ENCODE results near the gene TBCK. TPM values are rescaled to one million over a fixed set of nuclear protein-coding genes. Genes with fewer than 3 reads are reported as not detected.

TBCK gene
- total RNA-seq, 5 donors from 2014 or later (not counting 1 experiment from before 2014, with no cell fraction given), result 43.5 to 49.9 (median 48.1) TPM

GRCh38 chr4:106353786-106354185, 37.8 kb upstream of the TBCK start:
- no peak for ATAC-seq (replicated peaks in 1 of 4)
- no peaks in the 10 kb centered on the region for H3K4me1 Mint-ChIP-seq
- H3K9me3 Mint-ChIP-seq, result no peaks in the 10 kb centered on the region
- no peak overlapping the region for H3K27ac Mint-ChIP-seq
- no peak for DNase-seq
- Histone ChIP-seq H3K4me1 (ENCODE audit: control insufficient read depth in 1 of 2, extremely low read depth in 1 of 2, insufficient read depth in 2 of 2, low read length in 2 of 2) (no peaks in the 10 kb centered on the region), H3K4me3 (ENCODE audit: control insufficient read depth in 1 of 2, extremely low read depth in 1 of 2, low read length in 1 of 2) (no peak overlapping the region), H3K9me3 (no peaks in the 10 kb centered on the region), H3K27me3 (replicated peaks in 1 of 2; ENCODE audit: control insufficient read depth in 2 of 2, extremely low read depth in 1 of 2, insufficient read depth in 2 of 2, low read length in 1 of 2) (no peaks in the 10 kb centered on the region), H3K27ac (ENCODE audit: low read length) (no peak overlapping the region), H3K36me3 (ENCODE audit: control insufficient read depth in 2 of 2, extremely low read depth in 1 of 2, insufficient read depth in 1 of 2, low read length in 1 of 2) (peaks cover 0 to 6% of the 10 kb centered on the region in 2 donors)
- ChIA-PET POLR2A (no interaction called here), CTCF (no interaction called here)
- H3K27me3 Mint-ChIP-seq, result no peaks in the 10 kb centered on the region
- 100% methylated on average over 1 of the region's 1 CpG for WGBS (ENCODE audit: insufficient coverage)
- no peak overlapping the region for H3K4me3 Mint-ChIP-seq
- H3K36me3 Mint-ChIP-seq, result peaks cover 11% of the 10 kb centered on the region

- Histone ChIP-seq H3K27me3 (replicated peaks in 1 of 2; ENCODE audit: control insufficient read depth in 2 of 2, extremely low read depth in 1 of 2, insufficient read depth in 2 of 2, low read length in 1 of 2) (no peaks in the 10 kb centered on the region), H3K4me1 (ENCODE audit: control insufficient read depth in 1 of 2, extremely low read depth in 1 of 2, insufficient read depth in 2 of 2, low read length in 2 of 2) (no peaks in the 10 kb centered on the region), H3K4me3 (ENCODE audit: control insufficient read depth in 1 of 2, extremely low read depth in 1 of 2, low read length in 1 of 2) (no peak overlapping the region), H3K9me3 (no peaks in the 10 kb centered on the region), H3K27ac (ENCODE audit: low read length) (no peak overlapping the region), H3K36me3 (ENCODE audit: control insufficient read depth in 2 of 2, extremely low read depth in 1 of 2, insufficient read depth in 1 of 2, low read length in 1 of 2) (peaks cover 0 to 22% of the 10 kb centered on the region in 2 donors)
- ChIA-PET POLR2A (no interaction called here), CTCF (interaction anchor here in 1 of 2 donors (1.2 kb wide), 1 partner anchor 23 kb away, joined by 3 read pairs; no protein-coding TSS in a partner anchor)
- Mint-ChIP-seq H3K4me1 (no peaks in the 10 kb centered on the region), H3K27me3 (no peaks in the 10 kb centered on the region), H3K9me3 (no peaks in the 10 kb centered on the region), H3K36me3 (peaks cover 29% of the 10 kb centered on the region), H3K4me3 (no peak overlapping the region), H3K27ac (no peak overlapping the region)
- ATAC-seq (replicated peaks in 1 of 4), result no peak
- DNase-seq, result no peak
These were observed 35.0 kb upstream of the TBCK start for GRCh38 chr4:106351016-106351415.

GRCh38 chr4:106347167-106347566, 31.2 kb upstream of the TBCK start:
- Mint-ChIP-seq H3K9me3 (no peaks in the 10 kb centered on the region), H3K4me3 (no peak overlapping the region), H3K27me3 (no peaks in the 10 kb centered on the region), H3K4me1 (peaks cover 21 to 27% (median 22%) of the 10 kb centered on the region in 3 donors), H3K27ac (no peak overlapping the region), H3K36me3 (peaks cover 45% of the 10 kb centered on the region)
- ChIA-PET CTCF (interaction anchor here in 1 of 2 donors (0.5 kb wide), 1 partner anchor 19 kb away, joined by 3 read pairs; no protein-coding TSS in a partner anchor), POLR2A (no interaction called here)
- no peak overlapping the region for H3K4me3 ChIP-seq (ENCODE audit: control insufficient read depth in 1 of 2, extremely low read depth in 1 of 2, low read length in 1 of 2)
- no peak overlapping the region for H3K27ac ChIP-seq (ENCODE audit: low read length)
- no CpG with 5 or more reads among the region's 1 CpG for WGBS (ENCODE audit: insufficient coverage)
- H3K27me3 ChIP-seq (replicated peaks in 1 of 2; ENCODE audit: control insufficient read depth in 2 of 2, extremely low read depth in 1 of 2, insufficient read depth in 2 of 2, low read length in 1 of 2), result no peaks in the 10 kb centered on the region
- H3K36me3 ChIP-seq (ENCODE audit: control insufficient read depth in 2 of 2, extremely low read depth in 1 of 2, insufficient read depth in 1 of 2, low read length in 1 of 2), result peaks cover 0 to 35% of the 10 kb centered on the region in 2 donors
- no peaks in the 10 kb centered on the region for H3K4me1 ChIP-seq (ENCODE audit: control insufficient read depth in 1 of 2, extremely low read depth in 1 of 2, insufficient read depth in 2 of 2, low read length in 2 of 2)
- ATAC-seq (replicated peaks in 1 of 4) (no peak), DNase-seq (no peak)
- H3K9me3 ChIP-seq, result no peaks in the 10 kb centered on the region

DNA sequence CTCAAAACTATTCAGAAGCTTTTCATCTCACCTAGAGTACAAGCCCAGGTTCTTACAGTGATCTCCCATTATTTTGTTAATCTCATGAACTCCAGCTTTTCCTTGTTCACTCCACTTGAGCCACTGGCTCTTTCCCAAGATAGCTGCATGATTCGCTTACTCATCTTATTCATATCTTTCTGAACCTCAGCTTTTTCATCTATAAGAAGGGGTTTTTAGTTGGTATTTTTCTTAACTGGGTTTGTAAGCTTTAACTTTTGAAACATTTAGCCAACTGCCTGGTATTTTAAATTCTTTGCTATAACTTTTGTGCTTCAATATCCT, 28.6 kb upstream of the TBCK start:
- no CpG with 5 or more reads among the region's 1 CpG for WGBS (ENCODE audit: insufficient coverage)
- H3K36me3 ChIP-seq (ENCODE audit: control insufficient read depth in 2 of 2, extremely low read depth in 1 of 2, insufficient read depth in 1 of 2, low read length in 1 of 2), result peaks cover 0 to 39% of the 10 kb centered on the region in 2 donors
- H3K4me1 ChIP-seq (ENCODE audit: control insufficient read depth in 1 of 2, extremely low read depth in 1 of 2, insufficient read depth in 2 of 2, low read length in 2 of 2), result no peaks in the 10 kb centered on the region
- DNase-seq (no peak), ATAC-seq (replicated peaks in 1 of 4) (no peak)
- Mint-ChIP-seq H3K9me3 (peaks cover 0 to 12% (median 0%) of the 10 kb centered on the region in 3 donors), H3K4me3 (no peak overlapping the region), H3K27ac (no peak overlapping the region), H3K4me1 (peaks cover 45 to 52% (median 48%) of the 10 kb centered on the region in 3 donors), H3K36me3 (peaks cover 63% of the 10 kb centered on the region), H3K27me3 (no peaks in the 10 kb centered on the region)
- H3K9me3 ChIP-seq, result no peaks in the 10 kb centered on the region
- CTCF ChIA-PET, result no interaction called here
- no peak overlapping the region for H3K27ac ChIP-seq (ENCODE audit: low read length)
- H3K27me3 ChIP-seq (replicated peaks in 1 of 2; ENCODE audit: control insufficient read depth in 2 of 2, extremely low read depth in 1 of 2, insufficient read depth in 2 of 2, low read length in 1 of 2), result no peaks in the 10 kb centered on the region
- POLR2A ChIA-PET, result no interaction called here
- H3K4me3 ChIP-seq (ENCODE audit: control insufficient read depth in 1 of 2, extremely low read depth in 1 of 2, low read length in 1 of 2), result no peak overlapping the region

GRCh38 chr4:106343865-106344646, 28.0 kb upstream of the TBCK start:
- Mint-ChIP-seq H3K9me3 (peaks cover 0 to 12% (median 4%) of the 10 kb centered on the region in 3 donors), H3K4me1 (peaks cover 51 to 57% (median 53%) of the 10 kb centered on the region in 3 donors), H3K36me3 (peaks cover 64% of the 10 kb centered on the region), H3K27ac (peak overlapping the region in 1 of 2 donors; percentile 53), H3K4me3 (no peak overlapping the region), H3K27me3 (no peaks in the 10 kb centered on the region)
- H3K27me3 ChIP-seq (replicated peaks in 1 of 2; ENCODE audit: control insufficient read depth in 2 of 2, extremely low read depth in 1 of 2, insufficient read depth in 2 of 2, low read length in 1 of 2), result no peaks in the 10 kb centered on the region
- ATAC-seq (replicated peaks in 1 of 4) (no peak), DNase-seq (no peak)
- H3K27ac ChIP-seq (ENCODE audit: low read length), result no peak overlapping the region
- ChIA-PET POLR2A (interaction anchor here in 1 of 2 donors (0.6 kb wide), 1 partner anchor 14 kb away, joined by 4 read pairs; no protein-coding TSS in a partner anchor), CTCF (no interaction called here)
- H3K4me1 ChIP-seq (ENCODE audit: control insufficient read depth in 1 of 2, extremely low read depth in 1 of 2, insufficient read depth in 2 of 2, low read length in 2 of 2), result no peaks in the 10 kb centered on the region
- no peak overlapping the region for H3K4me3 ChIP-seq (ENCODE audit: control insufficient read depth in 1 of 2, extremely low read depth in 1 of 2, low read length in 1 of 2)
- peaks cover 0 to 41% of the 10 kb centered on the region in 2 donors for H3K36me3 ChIP-seq (ENCODE audit: control insufficient read depth in 2 of 2, extremely low read depth in 1 of 2, insufficient read depth in 1 of 2, low read length in 1 of 2)
- no peaks in the 10 kb centered on the region for H3K9me3 ChIP-seq
- 88% methylated on average over 1 of the region's 2 CpGs for WGBS (ENCODE audit: insufficient coverage)

- Mint-ChIP-seq H3K36me3 (peaks cover 72% of the 10 kb centered on the region), H3K4me3 (peak overlapping the region in 2 of 3 donors; percentile 5 to 25)
These were observed 24.8 kb upstream of the TBCK start for GRCh38 chr4:106340774-106341173.

More at GRCh38 chr4:106340774-106341173, 24.8 kb upstream of the TBCK start:
- H3K9me3 ChIP-seq, result no peaks in the 10 kb centered on the region
- ATAC-seq (replicated peaks in 1 of 4) (no peak), DNase-seq (no peak)
- peaks cover 7 to 50% of the 10 kb centered on the region in 2 donors for H3K36me3 ChIP-seq (ENCODE audit: control insufficient read depth in 2 of 2, extremely low read depth in 1 of 2, insufficient read depth in 1 of 2, low read length in 1 of 2)
- H3K27me3 ChIP-seq (replicated peaks in 1 of 2; ENCODE audit: control insufficient read depth in 2 of 2, extremely low read depth in 1 of 2, insufficient read depth in 2 of 2, low read length in 1 of 2), result no peaks in the 10 kb centered on the region
- H3K27ac ChIP-seq (ENCODE audit: low read length), result no peak overlapping the region
- no peaks in the 10 kb centered on the region for H3K4me1 ChIP-seq (ENCODE audit: control insufficient read depth in 1 of 2, extremely low read depth in 1 of 2, insufficient read depth in 2 of 2, low read length in 2 of 2)
- Mint-ChIP-seq H3K27ac (peak overlapping the region in 1 of 2 donors; percentile 62), H3K27me3 (no peaks in the 10 kb centered on the region), H3K4me1 (peaks cover 58 to 66% (median 64%) of the 10 kb centered on the region in 3 donors), H3K9me3 (peaks cover 10 to 24% (median 12%) of the 10 kb centered on the region in 3 donors)
- H3K4me3 ChIP-seq (ENCODE audit: control insufficient read depth in 1 of 2, extremely low read depth in 1 of 2, low read length in 1 of 2), result no peak overlapping the region
- POLR2A ChIA-PET, result no interaction called here
- CTCF ChIA-PET, result no interaction called here
- WGBS (ENCODE audit: insufficient coverage), result no CpG with 5 or more reads among the region's 1 CpG
